SK-N-SH treated with all-trans-retinoic acid at 6 μM for 48 hours (cell line): Measurements from ENCODE around the gene PARM1.

Source experiments
- ATAC-seq: fragments of 200-7000 bp; cut with Tn5 transposase; 3 replicates; pipeline ENCODE4 v1.9.1; 2020; ENCODE audit warnings: mild to moderate bottlenecking, moderate library complexity
- ARNTL ChIP-seq: fragments of 450-650 bp; formaldehyde crosslinking; IDR thresholded peaks from 2 replicates; pipeline ENCODE4 v1.5.0; 2020; ENCODE audit warnings: low read depth, mild to moderate bottlenecking, moderate library complexity, borderline replicate concordance
- BACH2 ChIP-seq: fragments of 250-450 bp; sonication (Bioruptor Pico); IDR thresholded peaks from 2 replicates; pipeline ENCODE4 v1.9.0; 2021; ENCODE audit warnings: mild to moderate bottlenecking, borderline replicate concordance
- CSDC2 ChIP-seq: fragments of 250-450 bp; sonication (Bioruptor Pico); IDR thresholded peaks from 2 replicates; pipeline ENCODE4 v1.5.0; 2020; ENCODE audit warnings: mild to moderate bottlenecking, moderate library complexity
- ESRRG ChIP-seq: fragments of 250-450 bp; sonication (Bioruptor Pico); IDR thresholded peaks from 2 replicates; pipeline ENCODE4 v1.6.1; 2021; ENCODE audit warnings: mild to moderate bottlenecking
- GLIS3 ChIP-seq: fragments of 250-450 bp; sonication (Bioruptor Pico); IDR thresholded peaks from 2 replicates; pipeline ENCODE4 v1.5.0; 2020; ENCODE audit warnings: mild to moderate bottlenecking, moderate library complexity
- ISL1 ChIP-seq: fragments of 250-450 bp; sonication (Bioruptor Pico); IDR thresholded peaks from 2 replicates; pipeline ENCODE4 v2.1.2; 2022; ENCODE audit warnings: mild to moderate bottlenecking, moderate library complexity
- OSR1 ChIP-seq: fragments of 250-450 bp; sonication (Bioruptor Pico); IDR thresholded peaks from 2 replicates; pipeline ENCODE4 v1.8.0; 2022; ENCODE audit warnings: moderate library complexity, mild to moderate bottlenecking, inconsistent platforms
- PPARA ChIP-seq: fragments of 250-450 bp; sonication (Bioruptor Pico); IDR thresholded peaks from 2 replicates; pipeline ENCODE4 v1.5.0; 2020; ENCODE audit warnings: mild to moderate bottlenecking, borderline replicate concordance
- RARB ChIP-seq: fragments of 250-450 bp; sonication (Bioruptor Pico); IDR thresholded peaks from 2 replicates; pipeline ENCODE4 v1.8.0; 2021; ENCODE audit warnings: mild to moderate bottlenecking, moderate library complexity
- SNAI2 ChIP-seq: fragments of 250-450 bp; sonication (Bioruptor Pico); IDR thresholded peaks from 2 replicates; pipeline ENCODE4 v1.5.0; 2020; ENCODE audit warnings: mild to moderate bottlenecking, moderate library complexity
- TCF4 ChIP-seq: fragments of 250-450 bp; sonication (Bioruptor Pico); IDR thresholded peaks from 2 replicates; pipeline ENCODE4 v1.8.0; 2021; ENCODE audit warnings: mild to moderate bottlenecking, moderate library complexity, borderline replicate concordance
- TOX ChIP-seq: fragments of 250-450 bp; sonication (Bioruptor Pico); IDR thresholded peaks from 2 replicates; pipeline ENCODE4 v1.8.0; 2021; ENCODE audit warnings: mild to moderate bottlenecking, moderate library complexity, borderline replicate concordance
- ZFP3 ChIP-seq: fragments of 250-450 bp; sonication (Bioruptor Pico); IDR thresholded peaks from 2 replicates; pipeline ENCODE4 v1.5.0; 2020; ENCODE audit warnings: mild to moderate bottlenecking, moderate library complexity
- ZFP30 ChIP-seq: fragments of 450-650 bp; formaldehyde crosslinking; IDR thresholded peaks from 2 replicates; pipeline ENCODE4 v1.5.0; 2022; ENCODE audit warnings: mild to moderate bottlenecking, moderate library complexity
- ZNF565 ChIP-seq: fragments of 450-650 bp; formaldehyde crosslinking; conservative IDR thresholded peaks from 2 replicates; pipeline ENCODE4 v1.5.0; 2020; ENCODE audit warnings: low read depth, mild to moderate bottlenecking, moderate library complexity
- ZNF70 ChIP-seq: fragments of 450-650 bp; formaldehyde crosslinking; IDR thresholded peaks from 2 replicates; pipeline ENCODE4 v1.5.0; 2020; ENCODE audit warnings: mild to moderate bottlenecking, moderate library complexity
- ZNF8 ChIP-seq: fragments of 450-650 bp; formaldehyde crosslinking; IDR thresholded peaks from 2 replicates; pipeline ENCODE4 v1.5.0; 2020; ENCODE audit warnings: mild to moderate bottlenecking, moderate library complexity
- TF ChIP-seq, protein P1 (sequence below): fragments of 250-450 bp; sonication (Bioruptor Pico); IDR thresholded peaks from 2 replicates; pipeline ENCODE4 v1.5.0; 2020; ENCODE audit warnings: mild to moderate bottlenecking, moderate library complexity
- TF ChIP-seq, protein P2 (sequence below): fragments of 250-450 bp; sonication (Bioruptor Pico); IDR thresholded peaks from 2 replicates; pipeline ENCODE4 v1.8.0; 2021; ENCODE audit warnings: low read depth, mild to moderate bottlenecking, moderate library complexity, borderline replicate concordance
- TF ChIP-seq, protein P3 (sequence below): fragments of 250-450 bp; sonication (Bioruptor Pico); IDR thresholded peaks from 2 replicates; pipeline ENCODE4 v1.5.1; 2020; ENCODE audit warnings: low read depth, mild to moderate bottlenecking, moderate library complexity
- TF ChIP-seq, protein P4 (sequence below): fragments of 250-450 bp; sonication (Bioruptor Pico); IDR thresholded peaks from 2 replicates; pipeline ENCODE4 v1.8.0; 2020; ENCODE audit warnings: mild to moderate bottlenecking, moderate library complexity, borderline replicate concordance

Gene PARM1

DNA sequence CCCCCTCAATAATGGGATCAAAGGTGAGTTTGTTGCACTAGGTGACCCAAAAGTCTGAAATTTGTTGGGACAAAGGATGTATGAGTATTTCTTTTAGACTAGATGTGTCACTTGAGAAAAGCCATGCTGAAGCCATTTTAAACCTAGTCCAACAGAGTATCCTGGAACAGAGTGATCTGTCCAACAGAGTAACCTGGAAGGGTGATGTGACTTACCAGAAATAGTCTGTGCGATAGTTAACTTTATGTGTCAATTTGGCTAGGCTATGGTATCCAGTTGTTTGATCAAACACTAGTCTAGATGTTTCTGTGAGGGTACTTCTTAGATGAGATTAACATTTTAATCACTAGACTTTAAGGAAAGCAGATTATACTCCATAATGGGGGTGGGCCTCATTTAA, 154.5 kb downstream of the PARM1 start:
- no peak for ATAC-seq
- TF ChIP-seq ZFP3 (CRISPR knock-in tag) = no peak
- TF ChIP-seq SNAI2 (CRISPR knock-in tag) = no peak
- TF ChIP-seq, protein P1, sequence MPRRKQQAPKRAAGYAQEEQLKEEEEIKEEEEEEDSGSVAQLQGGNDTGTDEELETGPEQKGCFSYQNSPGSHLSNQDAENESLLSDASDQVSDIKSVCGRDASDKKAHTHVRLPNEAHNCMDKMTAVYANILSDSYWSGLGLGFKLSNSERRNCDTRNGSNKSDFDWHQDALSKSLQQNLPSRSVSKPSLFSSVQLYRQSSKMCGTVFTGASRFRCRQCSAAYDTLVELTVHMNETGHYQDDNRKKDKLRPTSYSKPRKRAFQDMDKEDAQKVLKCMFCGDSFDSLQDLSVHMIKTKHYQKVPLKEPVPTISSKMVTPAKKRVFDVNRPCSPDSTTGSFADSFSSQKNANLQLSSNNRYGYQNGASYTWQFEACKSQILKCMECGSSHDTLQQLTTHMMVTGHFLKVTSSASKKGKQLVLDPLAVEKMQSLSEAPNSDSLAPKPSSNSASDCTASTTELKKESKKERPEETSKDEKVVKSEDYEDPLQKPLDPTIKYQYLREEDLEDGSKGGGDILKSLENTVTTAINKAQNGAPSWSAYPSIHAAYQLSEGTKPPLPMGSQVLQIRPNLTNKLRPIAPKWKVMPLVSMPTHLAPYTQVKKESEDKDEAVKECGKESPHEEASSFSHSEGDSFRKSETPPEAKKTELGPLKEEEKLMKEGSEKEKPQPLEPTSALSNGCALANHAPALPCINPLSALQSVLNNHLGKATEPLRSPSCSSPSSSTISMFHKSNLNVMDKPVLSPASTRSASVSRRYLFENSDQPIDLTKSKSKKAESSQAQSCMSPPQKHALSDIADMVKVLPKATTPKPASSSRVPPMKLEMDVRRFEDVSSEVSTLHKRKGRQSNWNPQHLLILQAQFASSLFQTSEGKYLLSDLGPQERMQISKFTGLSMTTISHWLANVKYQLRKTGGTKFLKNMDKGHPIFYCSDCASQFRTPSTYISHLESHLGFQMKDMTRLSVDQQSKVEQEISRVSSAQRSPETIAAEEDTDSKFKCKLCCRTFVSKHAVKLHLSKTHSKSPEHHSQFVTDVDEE (CRISPR knock-in tag) = no peak
- TF ChIP-seq ESRRG (CRISPR knock-in tag) = no peak
- TF ChIP-seq ISL1 (CRISPR knock-in tag) = no peak
- no peak for TF ChIP-seq BACH2 (CRISPR knock-in tag)
- TF ChIP-seq, protein P2, sequence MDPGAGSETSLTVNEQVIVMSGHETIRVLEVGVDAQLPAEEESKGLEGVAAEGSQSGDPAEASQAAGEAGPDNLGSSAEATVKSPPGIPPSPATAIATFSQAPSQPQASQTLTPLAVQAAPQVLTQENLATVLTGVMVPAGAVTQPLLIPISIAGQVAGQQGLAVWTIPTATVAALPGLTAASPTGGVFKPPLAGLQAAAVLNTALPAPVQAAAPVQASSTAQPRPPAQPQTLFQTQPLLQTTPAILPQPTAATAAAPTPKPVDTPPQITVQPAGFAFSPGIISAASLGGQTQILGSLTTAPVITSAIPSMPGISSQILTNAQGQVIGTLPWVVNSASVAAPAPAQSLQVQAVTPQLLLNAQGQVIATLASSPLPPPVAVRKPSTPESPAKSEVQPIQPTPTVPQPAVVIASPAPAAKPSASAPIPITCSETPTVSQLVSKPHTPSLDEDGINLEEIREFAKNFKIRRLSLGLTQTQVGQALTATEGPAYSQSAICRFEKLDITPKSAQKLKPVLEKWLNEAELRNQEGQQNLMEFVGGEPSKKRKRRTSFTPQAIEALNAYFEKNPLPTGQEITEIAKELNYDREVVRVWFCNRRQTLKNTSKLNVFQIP (CRISPR knock-in tag) = no peak
- TF ChIP-seq ARNTL = no peak
- no peak for TF ChIP-seq ZNF565 (CRISPR knock-in tag)
- TF ChIP-seq ZNF70 (CRISPR knock-in tag) = no peak
- TF ChIP-seq, protein P3, sequence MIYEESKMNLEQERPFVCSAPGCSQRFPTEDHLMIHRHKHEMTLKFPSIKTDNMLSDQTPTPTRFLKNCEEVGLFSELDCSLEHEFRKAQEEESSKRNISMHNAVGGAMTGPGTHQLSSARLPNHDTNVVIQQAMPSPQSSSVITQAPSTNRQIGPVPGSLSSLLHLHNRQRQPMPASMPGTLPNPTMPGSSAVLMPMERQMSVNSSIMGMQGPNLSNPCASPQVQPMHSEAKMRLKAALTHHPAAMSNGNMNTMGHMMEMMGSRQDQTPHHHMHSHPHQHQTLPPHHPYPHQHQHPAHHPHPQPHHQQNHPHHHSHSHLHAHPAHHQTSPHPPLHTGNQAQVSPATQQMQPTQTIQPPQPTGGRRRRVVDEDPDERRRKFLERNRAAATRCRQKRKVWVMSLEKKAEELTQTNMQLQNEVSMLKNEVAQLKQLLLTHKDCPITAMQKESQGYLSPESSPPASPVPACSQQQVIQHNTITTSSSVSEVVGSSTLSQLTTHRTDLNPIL (CRISPR knock-in tag) = no peak

DNA sequence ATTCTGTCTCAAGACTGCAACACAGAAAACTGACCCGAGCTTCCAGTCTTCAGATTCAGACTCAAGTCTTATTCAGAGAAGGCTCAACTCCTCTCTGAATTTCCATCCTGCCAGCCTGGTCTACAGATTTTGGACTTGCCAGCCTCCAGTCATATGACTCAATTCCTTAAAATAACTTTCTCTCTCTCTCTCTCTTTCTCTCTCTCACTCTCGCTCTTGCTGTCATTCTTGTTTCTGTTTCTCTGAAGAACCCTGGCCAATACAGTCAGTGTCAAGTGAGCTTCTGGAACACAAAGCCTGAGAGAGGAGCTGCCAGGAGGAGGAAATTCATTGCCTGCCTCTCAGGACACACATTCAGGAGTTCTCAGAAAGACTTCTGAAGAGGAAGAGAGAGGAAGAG, 154.9 kb downstream of the PARM1 start:
- no peak for ATAC-seq
- TF ChIP-seq ZNF70 (CRISPR knock-in tag) (no peak), BACH2 (CRISPR knock-in tag) (no peak), ZNF565 (CRISPR knock-in tag) (no peak), GLIS3 (CRISPR knock-in tag) (no peak), ISL1 (CRISPR knock-in tag) (no peak), OSR1 (CRISPR knock-in tag) (no peak), RARB (CRISPR knock-in tag) (no peak), ZFP3 (CRISPR knock-in tag) (no peak), CSDC2 (CRISPR knock-in tag) (no peak), TCF4 (no peak), PPARA (CRISPR knock-in tag) (no peak), TOX (no peak), ZFP30 (CRISPR knock-in tag) (no peak), ESRRG (CRISPR knock-in tag) (no peak), ZNF8 (CRISPR knock-in tag) (no peak)
- TF ChIP-seq, protein P4, sequence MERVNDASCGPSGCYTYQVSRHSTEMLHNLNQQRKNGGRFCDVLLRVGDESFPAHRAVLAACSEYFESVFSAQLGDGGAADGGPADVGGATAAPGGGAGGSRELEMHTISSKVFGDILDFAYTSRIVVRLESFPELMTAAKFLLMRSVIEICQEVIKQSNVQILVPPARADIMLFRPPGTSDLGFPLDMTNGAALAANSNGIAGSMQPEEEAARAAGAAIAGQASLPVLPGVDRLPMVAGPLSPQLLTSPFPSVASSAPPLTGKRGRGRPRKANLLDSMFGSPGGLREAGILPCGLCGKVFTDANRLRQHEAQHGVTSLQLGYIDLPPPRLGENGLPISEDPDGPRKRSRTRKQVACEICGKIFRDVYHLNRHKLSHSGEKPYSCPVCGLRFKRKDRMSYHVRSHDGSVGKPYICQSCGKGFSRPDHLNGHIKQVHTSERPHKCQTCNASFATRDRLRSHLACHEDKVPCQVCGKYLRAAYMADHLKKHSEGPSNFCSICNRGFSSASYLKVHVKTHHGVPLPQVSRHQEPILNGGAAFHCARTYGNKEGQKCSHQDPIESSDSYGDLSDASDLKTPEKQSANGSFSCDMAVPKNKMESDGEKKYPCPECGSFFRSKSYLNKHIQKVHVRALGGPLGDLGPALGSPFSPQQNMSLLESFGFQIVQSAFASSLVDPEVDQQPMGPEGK (CRISPR knock-in tag) = no peak
- TF ChIP-seq, protein P1 (CRISPR knock-in tag) = no peak
- TF ChIP-seq, protein P2 (CRISPR knock-in tag) = no peak
- TF ChIP-seq, protein P3 (CRISPR knock-in tag) = no peak
